Tibial nerve (tissue), 4 donors: ENCODE results near the gene HOXC13. TPM values are rescaled to one million over a fixed set of nuclear protein-coding genes. Genes with fewer than 3 reads are reported as not detected.

ENCODE experiments used
- DNase-seq, 2 donors: peaks; one replicate each; pipeline ENCODE4 v3.0.0-alpha.2; 2019; ENCODE audit warnings: low spot score in 2 of 2
- H3K27ac ChIP-seq, 4 donors: fragments of 200-600 bp; sonication (generic) in 3 of 4; one replicate each; pipeline ENCODE4 v1.5.1; 2017 to 2019; ENCODE audit warnings: mild to moderate bottlenecking in 1 of 4
- H3K27me3 ChIP-seq, 2 donors: fragments of 200-600 bp; sonication (generic) in 1 of 2; one replicate each; pipeline versions ENCODE4 v1.5.1 to v1.6.0; 2017 to 2019
- H3K36me3 ChIP-seq, 3 donors: fragments of 200-600 bp; sonication (generic); one replicate each; pipeline ENCODE4 v1.5.1; 2018 to 2019
- H3K4me1 ChIP-seq, 4 donors: fragments of 200-600 bp; sonication (generic) in 3 of 4; one replicate each; pipeline ENCODE4 v1.5.1; 2017 to 2019
- H3K4me3 ChIP-seq, 4 donors: fragments of 200-600 bp; sonication (generic) in 3 of 4; one replicate each; pipeline ENCODE4 v1.5.1; 2017 to 2019; ENCODE audit warnings: mild to moderate bottlenecking in 1 of 4, moderate library complexity in 1 of 4
- H3K9me3 ChIP-seq, 4 donors: fragments of 200-600 bp; sonication (generic) in 3 of 4; one replicate each; pipeline ENCODE4 v1.5.1; 2017 to 2019
- CTCF ChIP-seq, 5 experiments: fragments of 200-600 bp in 3 of 5; fragments of 450-650 bp in 2 of 5; sonication (generic) in 3 of 5; IDR thresholded peaks; one replicate each; pipeline ENCODE4 v1.5.1; 2016 to 2019; ENCODE audit warnings: antibody characterized with exemption in 5 of 5, mild to moderate bottlenecking in 3 of 5, moderate library complexity in 2 of 5
- EP300 ChIP-seq, 2 donors: sonication (generic); formaldehyde crosslinking; IDR thresholded peaks; one replicate each; pipeline ENCODE4 v1.6.1; 2017; ENCODE audit warnings: antibody characterized with exemption in 2 of 2, mild to moderate bottlenecking in 1 of 2
- POLR2A ChIP-seq, 2 donors: fragments of 450-650 bp; IDR thresholded peaks; one replicate each; pipeline ENCODE4 v1.6.1; 2017; ENCODE audit warnings: antibody characterized with exemption in 2 of 2, mild to moderate bottlenecking in 2 of 2, moderate library complexity in 2 of 2
- WGBS, 2 donors: methylation state at CpG; one replicate each; pipeline ENCODE4 v1.1.5; 2018; 5-methylcytosine and 5-hydroxymethylcytosine counted together
- total RNA-seq, 4 donors: library from RNA; depleted of rRNA; stranded (reverse); fragments of >200 nt; gene quantifications; one replicate each; pipeline ENCODE4 v1.1.0, GENCODE V29; 2016

HOXC13 gene
- total RNA-seq, 4 donors from 2014 or later: not detected

DNA sequence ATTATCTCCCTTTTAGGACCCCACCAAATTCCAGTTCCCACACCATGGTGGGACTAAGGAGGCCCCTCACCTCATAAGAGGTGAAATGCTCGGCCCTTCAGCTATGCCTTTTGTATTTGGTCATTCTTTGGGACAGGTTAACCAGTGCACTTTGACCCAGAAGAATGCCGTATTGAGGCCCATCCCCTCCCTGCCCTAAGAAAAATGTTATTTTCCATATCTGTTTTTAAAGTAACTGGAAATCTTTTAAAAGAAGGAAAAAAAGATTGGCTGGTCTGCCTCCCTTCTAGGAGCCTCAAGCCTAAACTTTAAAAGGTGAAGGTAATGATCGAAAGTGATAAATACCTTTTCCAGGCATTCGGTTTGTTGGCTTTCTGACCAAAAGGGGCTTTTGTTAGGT lies 5.7 kb upstream of the HOXC13 start:
- no peak overlapping the region for H3K27ac ChIP-seq
- no peaks in the 10 kb centered on the region for H3K9me3 ChIP-seq
- no peaks in the 10 kb centered on the region for H3K36me3 ChIP-seq
- TF ChIP-seq POLR2A (IDR thresholded peaks at IDR 0.05): no peak
- no peak for TF ChIP-seq EP300 (IDR thresholded peaks at IDR 0.05)
- 50 to 73% methylated on average over 4 of the region's 4 CpGs for WGBS, 2 donors
- H3K4me3 ChIP-seq: no peak overlapping the region
- DNase-seq: no peak
- peaks cover 0 to 16% (median 5%) of the 10 kb centered on the region in 4 donors for H3K4me1 ChIP-seq
- peaks cover 8 to 100% of the 10 kb centered on the region in 2 donors for H3K27me3 ChIP-seq

- no peak overlapping the region for H3K4me3 ChIP-seq
- no peak for DNase-seq
- no peak for TF ChIP-seq POLR2A (IDR thresholded peaks at IDR 0.05)
- TF ChIP-seq EP300 (IDR thresholded peaks at IDR 0.05): no peak
- no peak for TF ChIP-seq CTCF (IDR thresholded peaks at IDR 0.05)
- 10 to 11% methylated on average over 49 of the region's 49 CpGs for WGBS, 2 donors
- peaks cover 12 to 100% of the 10 kb centered on the region in 2 donors for H3K27me3 ChIP-seq
- no peaks in the 10 kb centered on the region for H3K9me3 ChIP-seq
- H3K4me1 ChIP-seq: peaks cover 0 to 32% (median 5%) of the 10 kb centered on the region in 4 donors
- no peaks in the 10 kb centered on the region for H3K36me3 ChIP-seq
- H3K27ac ChIP-seq: no peak overlapping the region
Measured at GRCh38 chr12:53935383-53936341, 3.0 kb upstream of the HOXC13 start.

DNA sequence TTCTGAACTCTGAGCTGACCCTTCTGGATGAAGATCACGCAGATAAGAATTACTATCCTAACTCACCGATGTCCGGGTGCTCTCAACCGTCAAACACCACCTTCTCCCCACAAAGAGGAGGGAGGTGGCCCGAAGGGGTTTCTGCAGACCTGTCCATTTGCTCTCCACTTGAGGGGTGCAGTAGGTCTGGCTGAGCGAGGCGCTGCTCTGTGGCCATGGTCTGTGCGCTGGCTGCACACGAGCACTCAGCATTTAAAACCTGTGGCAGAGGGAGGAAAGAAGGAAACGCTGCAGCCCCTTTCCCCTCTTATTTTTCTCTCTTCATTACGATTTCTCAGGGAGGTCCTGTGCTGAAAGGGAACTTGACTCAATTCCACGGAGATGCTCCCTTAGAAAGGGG lies 1.5 kb upstream of the HOXC13 start:
- no peak for DNase-seq
- H3K4me1 ChIP-seq: peaks cover 0 to 32% (median 5%) of the 10 kb centered on the region in 4 donors
- no peak overlapping the region for H3K4me3 ChIP-seq
- H3K36me3 ChIP-seq: no peaks in the 10 kb centered on the region
- no peak for TF ChIP-seq EP300 (IDR thresholded peaks at IDR 0.05)
- TF ChIP-seq POLR2A (IDR thresholded peaks at IDR 0.05): no peak
- TF ChIP-seq CTCF (IDR thresholded peaks at IDR 0.05): no peak
- 5 to 17% methylated on average over 12 of the region's 12 CpGs for WGBS, 2 donors
- no peaks in the 10 kb centered on the region for H3K9me3 ChIP-seq
- H3K27me3 ChIP-seq: peaks cover 11 to 100% of the 10 kb centered on the region in 2 donors
- no peak overlapping the region for H3K27ac ChIP-seq

DNA sequence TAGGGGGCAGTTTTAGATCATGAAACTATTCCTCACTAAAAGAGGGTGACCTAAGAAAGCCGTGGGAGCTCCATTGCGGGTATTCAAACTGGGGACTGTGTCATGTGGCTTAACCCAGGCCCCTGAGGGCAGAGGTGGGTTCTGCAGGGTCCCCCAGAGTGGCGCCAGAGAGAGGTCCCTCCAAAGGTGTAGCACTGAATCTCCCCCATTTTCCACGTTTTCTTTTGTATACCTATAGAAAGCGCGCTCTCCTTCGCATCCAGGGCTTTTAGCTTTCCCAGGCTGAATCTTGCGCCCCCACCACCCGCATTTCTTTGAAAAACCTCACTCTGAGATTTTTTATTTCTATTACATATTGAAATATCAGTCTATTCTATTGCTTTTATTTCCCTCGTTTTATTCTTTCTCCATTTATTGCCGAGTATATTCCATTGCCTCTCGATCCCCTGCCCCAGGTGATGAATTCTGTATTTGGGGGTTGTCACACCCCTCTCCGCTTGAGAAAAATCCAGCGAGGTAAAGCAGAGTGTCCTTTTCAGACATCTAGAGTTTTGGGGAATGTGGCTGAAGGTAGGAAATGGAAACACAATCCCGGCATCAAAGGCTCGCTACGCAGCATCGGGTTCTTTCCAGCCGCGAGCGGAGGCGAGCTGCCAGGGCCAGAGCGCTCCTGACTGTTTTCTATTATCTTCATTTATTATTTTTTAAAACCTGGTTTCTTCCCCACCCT lies 870 bp upstream of the HOXC13 start:
- Histone ChIP-seq H3K4me3 (peak overlapping the region in 1 of 4 donors; percentile 34), H3K4me1 (peaks cover 0 to 32% (median 5%) of the 10 kb centered on the region in 4 donors), H3K27ac (no peak overlapping the region), H3K27me3 (peaks cover 11 to 100% of the 10 kb centered on the region in 2 donors), H3K9me3 (no peaks in the 10 kb centered on the region), H3K36me3 (no peaks in the 10 kb centered on the region)
- no peak for TF ChIP-seq POLR2A (IDR thresholded peaks at IDR 0.05)
- no peak for TF ChIP-seq CTCF (IDR thresholded peaks at IDR 0.05)
- no peak for TF ChIP-seq EP300 (IDR thresholded peaks at IDR 0.05)
- whole genome bisulfite sequencing, 2 donors: 15 to 18% methylated on average over 23 of the region's 23 CpGs
- no peak for DNase-seq

GRCh38 chr12:53939141-53940108 lies 794 bp downstream of the HOXC13 start:
- TF ChIP-seq CTCF (IDR thresholded peaks at IDR 0.05) (no peak), EP300 (IDR thresholded peaks at IDR 0.05) (no peak)
- H3K36me3 ChIP-seq: no peaks in the 10 kb centered on the region
- H3K9me3 ChIP-seq: no peaks in the 10 kb centered on the region
- H3K4me1 ChIP-seq: peaks cover 0 to 33% (median 5%) of the 10 kb centered on the region in 4 donors
- 5 to 7% methylated on average over 18 to 64 of the region's 91 CpGs for WGBS, 2 donors
- H3K27me3 ChIP-seq: peaks cover 11 to 100% of the 10 kb centered on the region in 2 donors
- H3K27ac ChIP-seq: no peak overlapping the region
- peak overlapping the region in 1 of 4 donors; percentile 34 for H3K4me3 ChIP-seq
- DNase-seq: no peak
